Aorta (tissue), 5 donors: ENCODE results near the gene EPS15. TPM values are rescaled to one million over a fixed set of nuclear protein-coding genes. Genes with fewer than 3 reads are reported as not detected.
A peak's percentile ranks its signal among the peaks of the same experiment; 100 is the strongest.
"Not testable (repeated sequence)": the region's sequence is repeated elsewhere in the genome, so short reads cannot be mapped to it uniquely, and the experiment has no call there.

Source experiments
- ATAC-seq: fragments of 200-7000 bp; cut with Tn5 transposase; one replicate; pipeline ENCODE4 v1.9.1; 2022; ENCODE audit warnings: moderate library complexity; ENCODE audit not compliant: low FRiP score
- DNase-seq, 2 donors: peaks; one replicate each; pipeline ENCODE4 v3.0.0-alpha.2; 2020
- H3K27ac ChIP-seq, 2 donors: one replicate each; pipeline ENCODE4 v1.5.1; 2013; ENCODE audit warnings: low read length in 2 of 2, mild to moderate bottlenecking in 2 of 2, moderate library complexity in 2 of 2, control low read depth in 1 of 2, inconsistent platforms in 1 of 2, low read depth in 1 of 2
- H3K27me3 ChIP-seq, 2 donors: one replicate each; pipeline ENCODE4 v1.6.1; 2013; ENCODE audit warnings: control low read depth in 1 of 2, low read length in 1 of 2, mild to moderate bottlenecking in 1 of 2, moderate library complexity in 1 of 2; ENCODE audit not compliant: insufficient read depth in 2 of 2, control insufficient read depth in 1 of 2
- H3K36me3 ChIP-seq, 2 donors: one replicate each; pipeline ENCODE4 v1.6.1; 2013; ENCODE audit warnings: control low read depth in 1 of 2, low read length in 1 of 2, mild to moderate bottlenecking in 1 of 2; ENCODE audit not compliant: insufficient read depth in 2 of 2, control insufficient read depth in 1 of 2
- H3K4me1 ChIP-seq, 2 donors: one replicate each; pipeline ENCODE4 v1.6.1; 2013; ENCODE audit warnings: low read length in 2 of 2, control low read depth in 1 of 2, mild to moderate bottlenecking in 1 of 2, moderate library complexity in 1 of 2; ENCODE audit not compliant: insufficient read depth in 2 of 2, control insufficient read depth in 1 of 2
- H3K4me3 ChIP-seq, 2 donors: one replicate each; pipeline ENCODE4 v1.5.1; 2013; ENCODE audit warnings: low read length in 2 of 2, control low read depth in 1 of 2, mild to moderate bottlenecking in 1 of 2
- H3K9me3 ChIP-seq: one replicate; pipeline ENCODE4 v1.6.1; 2013; ENCODE audit warnings: mild to moderate bottlenecking, low read length; ENCODE audit not compliant: control insufficient read depth
- WGBS, 2 donors: extraction: QIAGEN DNeasy Blood & Tissue Kit; methylation state at CpG; one replicate each; pipeline ENCODE4 v1.1.7; 2013; 5-methylcytosine and 5-hydroxymethylcytosine counted together
- intact Hi-C, 2 donors: fragments of 100-400 bp; cut with DNase I; formaldehyde crosslinking; loops; one replicate each; pipeline versions ENCODE4 v1.14.2 to v1.15.0; 2022
- long read RNA-seq, 2 donors: library from polyadenylated mRNA; unstranded; transcript quantifications; one replicate each; pipeline ENCODE4 v2.0.0, GENCODE V29; 2020 to 2021
- polyA plus RNA-seq, 2 donors: library from polyadenylated mRNA; stranded (reverse); fragments of 200-250 nt; gene quantifications; one replicate each; pipeline ENCODE4 v1.2.3, GENCODE V29; 2013
- total RNA-seq, 2 donors: library from RNA; stranded (reverse); fragmentation: NEBNext Ultra II Directional; extraction: Animal tissue kit (Norgen Biotek cat#: 25700); gene quantifications; one replicate each; pipeline ENCODE4 v1.2.1, GENCODE V29; 2021
- donor health status: healthy with polysubstance abuse.
- donor health status: Bipolar disorder and iron deficiency.
- donor health status: DM: no; HTN: no; CAD: no.
- donor health status: DM: no; HTN: no; CAD: no.
- donor health status: DM: yes; HTN: yes; CAD: no.

Gene EPS15
- total RNA-seq (100 to 1,000 TPM; 101 to 121 TPM), polyA plus RNA-seq (10 to 100 TPM; 24.8 to 38.3 TPM)
- long read RNA-seq, donor 1, partial matches to known transcripts = 15 of 30 reads
- long read RNA-seq, donor 1, other reads (novel, unspliced or antisense) = 15 of 30 reads
- long read RNA-seq, donor 2, full-length matches to known transcripts = 5 of 38 reads
- long read RNA-seq, donor 2, partial matches to known transcripts = 7 of 38 reads
- long read RNA-seq, donor 2, other reads (novel, unspliced or antisense) = 26 of 38 reads

- Histone ChIP-seq H3K4me3 (peak within 1 kb of the TSS; percentile 77 to 89), H3K4me1 (peaks cover 0 to 3% of the 10 kb centered on the region in 2 donors), H3K36me3 (no peaks in the 10 kb centered on the region), H3K27me3 (no peaks in the 10 kb centered on the region), H3K9me3 (no peaks in the 10 kb centered on the region), H3K27ac (peak within 1 kb of the TSS; percentile 60 to 68)
- peak; percentile 92 for ATAC-seq
- peak; percentile 93 to 97 for DNase-seq
- intact Hi-C loops = loop anchor here in 1 of 2 donors (10.0 kb wide), 1 partner anchor 74 kb away; no protein-coding TSS in a partner anchor
- WGBS, 2 donors = 1% methylated on average over 35 to 56 of the region's 56 CpGs
These were observed at the start of gene EPS15 for GRCh38 chr1:51519048-51519864. Gene EPS15, minus strand, starts transcription at chr1:51519266. Its CDS starts 35 bp downstream, at chr1:51519231.

DNA sequence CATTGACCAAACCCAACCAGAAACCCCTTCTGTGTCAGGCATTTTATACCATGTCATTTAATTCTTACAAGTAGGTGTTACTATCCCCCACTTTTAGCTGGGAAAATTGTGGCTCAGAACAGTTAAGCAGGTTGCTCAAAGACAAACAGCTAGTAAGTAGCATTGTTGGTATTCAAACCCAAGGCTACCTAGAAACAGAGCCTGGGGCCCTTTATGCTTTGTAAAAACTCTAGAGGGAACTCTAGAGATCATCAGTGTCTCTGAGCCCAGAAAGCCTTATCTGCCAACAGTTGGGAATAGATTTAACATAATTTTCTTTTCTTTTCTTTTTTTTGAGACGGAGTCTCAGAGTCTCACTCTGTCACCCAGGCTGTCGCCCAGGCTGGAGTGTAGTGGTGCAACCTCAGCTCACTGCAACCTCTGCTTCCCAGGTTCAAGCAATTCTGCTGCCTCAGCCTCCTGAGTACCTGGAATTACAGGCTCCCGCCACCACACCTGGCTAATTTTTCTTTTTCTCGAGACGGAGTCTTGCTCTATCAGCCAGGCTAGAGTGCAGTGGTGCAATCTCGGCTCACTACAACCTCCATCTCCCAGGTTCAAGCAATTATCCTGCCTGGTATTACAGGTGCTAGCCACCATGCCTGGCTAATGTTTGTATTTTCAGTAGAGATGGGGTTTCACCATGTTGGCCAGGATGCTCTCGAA lies 49.3 kb upstream of the EPS15 start:
- intact Hi-C loops = no loop called here
- DNase-seq (no peak), ATAC-seq (no peak)
- Histone ChIP-seq H3K4me3 (no peak overlapping the region), H3K36me3 (no peaks in the 10 kb centered on the region), H3K27me3 (no peaks in the 10 kb centered on the region), H3K4me1 (peaks cover 4 to 8% of the 10 kb centered on the region in 2 donors), H3K27ac (no peak overlapping the region), H3K9me3 (no peaks in the 10 kb centered on the region)
- 86 to 87% methylated on average over 7 of the region's 7 CpGs for WGBS, 2 donors

GRCh38 chr1:51567653-51568052 lies 48.6 kb upstream of the EPS15 start:
- no peaks in the 10 kb centered on the region for H3K36me3 ChIP-seq
- H3K9me3 ChIP-seq = no peaks in the 10 kb centered on the region
- no peak overlapping the region for H3K4me3 ChIP-seq
- intact Hi-C loops = no loop called here
- H3K27ac ChIP-seq = no peak overlapping the region
- ATAC-seq = no peak
- peaks cover 4 to 8% of the 10 kb centered on the region in 2 donors for H3K4me1 ChIP-seq
- H3K27me3 ChIP-seq = no peaks in the 10 kb centered on the region
- no peak for DNase-seq

GRCh38 chr1:51566260-51566659 lies 47.2 kb upstream of the EPS15 start:
- Histone ChIP-seq H3K4me3 (no peak overlapping the region), H3K9me3 (no peaks in the 10 kb centered on the region), H3K27ac (peak overlapping the region in 1 of 2 donors; percentile 17), H3K36me3 (no peaks in the 10 kb centered on the region), H3K4me1 (peaks cover 4 to 8% of the 10 kb centered on the region in 2 donors), H3K27me3 (no peaks in the 10 kb centered on the region)
- DNase-seq (no peak), ATAC-seq (no peak)
- WGBS, 2 donors = 93 to 94% methylated on average over 3 of the region's 3 CpGs
- intact Hi-C loops = no loop called here

DNA sequence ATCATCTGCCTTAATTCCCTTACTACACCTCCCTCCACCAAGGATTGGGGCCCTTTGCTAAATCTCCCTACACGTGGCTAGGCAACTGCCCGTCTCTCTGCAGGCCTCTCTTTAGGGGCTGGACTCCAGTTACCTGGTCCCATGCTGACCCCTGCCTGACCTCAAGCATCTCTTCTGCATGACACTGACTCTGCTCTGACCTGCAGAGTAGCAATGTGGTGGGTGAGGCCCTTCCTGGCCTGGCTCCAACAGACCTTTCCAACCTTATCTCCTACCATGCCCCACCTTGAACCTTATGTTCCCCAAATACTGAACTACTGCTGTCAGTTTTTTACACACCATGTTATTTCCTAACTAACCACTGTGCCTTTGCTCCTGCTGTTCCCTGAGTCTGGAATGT lies 45.9 kb upstream of the EPS15 start:
- 88 to 89% methylated on average over 2 of the region's 2 CpGs for WGBS, 2 donors
- DNase-seq (no peak), ATAC-seq (no peak)
- no peak overlapping the region for H3K27ac ChIP-seq
- H3K36me3 ChIP-seq = no peaks in the 10 kb centered on the region
- H3K4me3 ChIP-seq = no peak overlapping the region
- H3K4me1 ChIP-seq = peaks cover 4 to 7% of the 10 kb centered on the region in 2 donors
- no peaks in the 10 kb centered on the region for H3K9me3 ChIP-seq
- intact Hi-C loops = no loop called here
- no peaks in the 10 kb centered on the region for H3K27me3 ChIP-seq

DNA sequence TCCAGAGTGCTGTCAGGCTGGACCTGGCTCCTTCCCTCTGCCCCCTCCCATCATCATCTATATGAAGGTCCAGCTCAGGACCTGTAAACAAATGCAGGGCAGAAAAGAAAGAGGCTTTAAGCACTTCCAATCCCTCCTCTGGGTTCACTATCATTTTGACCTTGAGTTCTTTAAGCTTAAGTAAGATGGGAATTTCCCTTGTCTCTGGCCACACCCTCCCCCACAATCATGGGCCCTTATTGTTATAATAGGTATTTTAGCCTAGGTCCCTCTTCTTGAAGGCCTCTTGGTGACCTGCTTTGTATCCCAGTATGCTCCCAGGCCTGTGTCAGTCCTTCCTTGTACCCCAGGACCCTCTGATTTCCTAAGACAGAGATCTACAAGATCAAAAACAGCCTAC lies 45.1 kb upstream of the EPS15 start:
- Histone ChIP-seq H3K36me3 (no peaks in the 10 kb centered on the region), H3K27ac (no peak overlapping the region), H3K4me3 (no peak overlapping the region), H3K4me1 (peaks cover 4% of the 10 kb centered on the region in 2 donors), H3K9me3 (no peaks in the 10 kb centered on the region), H3K27me3 (no peaks in the 10 kb centered on the region)
- no peak for ATAC-seq
- no peak for DNase-seq
- intact Hi-C loops = no loop called here

- Histone ChIP-seq H3K4me1 (peaks cover 0 to 3% of the 10 kb centered on the region in 2 donors), H3K27me3 (no peaks in the 10 kb centered on the region), H3K4me3 (no peak overlapping the region), H3K36me3 (no peaks in the 10 kb centered on the region), H3K27ac (no peak overlapping the region), H3K9me3 (no peaks in the 10 kb centered on the region)
- WGBS, 2 donors = 61 to 82% methylated on average over 1 of the region's 1 CpG
- intact Hi-C loops = no loop called here
- no peak for ATAC-seq
- DNase-seq = no peak
These were observed 42.6 kb upstream of the EPS15 start for GRCh38 chr1:51561702-51562101.

DNA sequence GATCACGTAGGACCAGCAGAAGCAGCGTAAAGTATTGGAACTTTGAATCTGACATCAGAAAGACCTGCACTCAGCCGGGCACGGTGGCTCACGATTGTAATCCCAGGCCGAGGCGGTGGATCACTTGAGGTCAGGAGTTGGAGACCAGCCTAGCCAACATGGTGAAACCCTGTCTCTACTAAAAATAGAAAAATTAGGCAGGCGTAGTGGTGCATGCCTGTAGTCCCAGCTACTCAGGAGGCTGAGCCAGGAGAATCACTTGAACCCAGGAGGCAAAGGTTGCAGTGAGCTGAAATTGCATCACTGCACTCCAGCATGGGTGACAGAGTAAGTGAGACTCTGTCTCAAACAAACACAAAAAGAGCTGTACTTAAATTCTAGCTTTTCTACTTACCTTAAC lies 41.8 kb upstream of the EPS15 start:
- not testable (repeated sequence) for ATAC-seq, H3K27ac ChIP-seq, H3K4me3 ChIP-seq

More for the DNA sequence above, 41.8 kb upstream of the EPS15 start:
- H3K4me1 ChIP-seq, H3K9me3 ChIP-seq, DNase-seq, H3K27me3 ChIP-seq, intact Hi-C loops, H3K36me3 ChIP-seq: not testable (repeated sequence)
- WGBS, 2 donors = 26 to 38% methylated on average over 8 of the region's 8 CpGs
